T47D (cell line): ENCODE results near the gene OSBPL9.

ENCODE experiments used
- DNase-seq, 2 experiments: peaks; one replicate each; pipeline versions ENCODE4 v3.0.0 to v3.0.0-alpha.2; 2011 to 2012; ENCODE audit warnings: low read depth in 1 of 2, low spot score in 1 of 2
- JUND ChIP-seq: IDR thresholded peaks from 2 replicates; pipeline ENCODE4 v1.6.1; 2012; ENCODE audit warnings: low read depth
- in situ Hi-C: cut with HindIII; loops from 2 replicates; pipeline ENCODE4 v1.10.0; 2016; ENCODE audit warnings: low sequenced_read_pairs, low pct_unique_long_range_greater_than_20kb

OSBPL9 gene

DNA sequence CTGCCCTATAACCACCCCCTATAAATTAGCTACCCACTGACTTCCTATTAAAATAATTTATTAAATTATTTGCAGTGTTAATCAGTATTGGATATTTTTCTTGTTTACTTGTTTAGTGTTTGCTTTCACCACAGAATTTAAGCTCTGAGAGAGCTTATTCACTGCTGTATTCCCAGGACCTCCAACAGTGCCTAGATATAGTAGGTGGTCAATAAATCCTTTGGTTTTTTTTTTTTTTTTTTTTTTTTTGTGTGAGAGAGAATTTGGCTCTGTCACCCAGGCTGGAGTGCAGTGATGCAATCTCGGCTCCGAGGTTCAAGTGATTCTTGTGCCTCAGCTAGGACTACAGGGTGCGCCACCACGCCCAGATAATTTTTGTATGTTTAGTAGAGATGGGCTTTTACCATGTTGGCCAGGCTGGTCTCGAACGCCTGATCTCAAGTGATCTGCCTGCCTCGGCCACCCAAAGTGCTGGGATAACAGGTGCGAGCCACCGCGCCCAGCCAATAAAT is 1.1 kb upstream of the OSBPL9 start:
- in situ Hi-C loops: no loop called here

DNA sequence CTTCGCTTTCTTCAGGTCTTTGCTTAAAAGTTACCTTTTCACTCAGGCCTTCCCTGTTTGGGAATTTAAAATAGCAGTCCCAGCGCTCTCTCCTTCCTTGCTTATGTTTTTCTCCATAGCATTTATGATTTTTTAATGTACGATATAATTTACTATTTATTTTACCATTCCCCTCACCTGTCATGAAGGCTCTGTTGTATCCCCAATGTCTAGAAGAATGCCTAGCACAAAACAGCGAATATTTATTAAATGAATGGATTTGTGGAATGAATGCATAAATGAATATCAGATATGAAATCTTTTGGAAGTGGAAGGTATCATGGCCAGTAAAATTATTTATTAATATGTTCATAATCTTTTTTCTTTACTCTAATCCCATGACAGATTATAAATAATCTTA is 402 bp upstream of the OSBPL9 start:
- no peak for DNase-seq
- TF ChIP-seq JUND: no peak
- in situ Hi-C loops: no loop called here

More for the DNA sequence above, 1.1 kb upstream of the OSBPL9 start:
- no peak for TF ChIP-seq JUND
- no peak for DNase-seq

DNA sequence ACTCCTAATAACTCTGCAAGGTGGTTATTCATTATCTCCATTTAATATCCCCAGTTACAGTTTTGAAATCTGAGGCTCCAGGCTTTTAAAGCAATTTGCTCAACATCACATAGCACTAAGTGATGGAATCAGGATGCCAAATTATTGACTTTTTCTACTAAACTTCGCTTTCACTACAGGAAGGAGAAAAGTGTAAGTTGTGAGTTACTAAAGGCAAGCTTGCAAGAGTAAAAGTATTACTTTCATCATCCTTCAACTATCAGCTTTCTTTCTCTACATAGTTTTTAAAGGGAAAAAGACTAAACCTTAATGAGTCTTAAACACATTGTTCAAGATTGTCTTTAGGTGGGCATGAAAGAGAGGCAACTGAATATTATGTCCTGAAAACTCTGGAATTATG is 1.8 kb downstream of the OSBPL9 start:
- no peak for DNase-seq
- no peak for TF ChIP-seq JUND
- in situ Hi-C loops: no loop called here

DNA sequence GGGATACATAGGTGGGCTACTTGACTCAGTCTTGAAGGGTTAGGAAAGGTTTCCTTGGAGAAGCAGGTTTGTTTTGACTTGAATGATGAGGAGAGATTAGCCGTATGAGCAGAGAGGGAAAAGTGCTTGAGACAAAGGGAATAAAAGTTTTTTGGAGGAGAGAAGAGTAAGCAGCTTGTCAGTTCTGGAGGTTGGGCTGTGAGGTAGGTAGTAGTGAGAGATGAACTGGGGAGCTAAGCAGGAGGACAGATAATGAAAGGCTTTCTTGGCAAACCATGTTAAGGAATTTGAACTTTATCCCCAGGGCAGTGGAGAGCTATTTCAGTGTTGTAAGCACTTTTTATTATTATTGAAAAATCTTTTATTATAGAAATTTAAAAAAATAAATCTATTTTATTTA is 3.6 kb downstream of the OSBPL9 start:
- TF ChIP-seq JUND: no peak
- in situ Hi-C loops: no loop called here
- DNase-seq: no peak

DNA sequence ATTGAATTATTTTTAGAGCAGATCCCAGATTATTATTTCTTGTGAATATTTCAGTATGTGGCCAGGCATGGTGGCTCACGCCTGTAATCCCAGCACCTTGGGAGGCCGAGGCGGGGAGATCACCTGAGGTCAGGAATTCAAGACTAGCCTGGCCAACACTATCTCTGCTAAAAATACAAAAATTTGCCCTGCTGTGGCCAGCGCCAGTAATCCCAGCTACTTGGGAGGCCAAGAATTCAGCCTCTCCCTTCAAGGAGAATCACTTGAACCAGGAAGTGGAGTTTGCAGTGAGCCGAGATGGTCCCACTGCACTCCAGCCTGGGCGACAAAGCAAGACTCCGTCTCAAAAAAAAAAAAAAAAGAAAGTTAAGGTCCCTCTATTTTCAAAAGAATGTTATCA is 4.3 kb downstream of the OSBPL9 start:
- in situ Hi-C loops: no loop called here
- no peak for DNase-seq

DNA sequence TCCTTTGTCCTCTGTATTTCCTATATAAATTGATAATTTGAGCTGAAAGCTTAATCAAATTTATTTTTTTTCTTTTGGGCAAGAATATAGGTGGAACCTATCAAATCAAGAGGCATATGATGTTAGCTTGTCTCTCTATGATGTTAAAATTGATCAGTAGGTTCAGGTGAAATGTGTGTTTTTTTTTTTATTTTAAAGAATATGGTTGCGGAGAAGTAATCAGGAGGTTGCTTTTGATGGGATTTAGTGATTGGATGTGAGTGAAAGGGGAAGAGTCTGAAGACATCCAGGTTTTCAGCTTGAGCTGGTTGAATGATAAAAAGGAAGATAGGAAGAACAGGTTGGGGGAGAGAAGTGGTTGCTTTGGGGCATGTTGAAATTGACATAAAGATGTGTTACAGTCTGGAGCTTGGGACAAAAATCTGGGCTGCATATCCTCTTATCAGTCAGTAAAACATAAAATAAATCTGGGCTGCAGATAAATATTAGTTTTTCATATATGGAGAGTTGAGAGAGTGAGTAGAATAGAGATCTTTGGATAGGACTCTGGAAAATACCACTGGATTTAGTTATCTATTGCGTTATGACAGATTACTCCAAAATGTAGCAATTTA is 5.1 kb downstream of the OSBPL9 start:
- no peak for TF ChIP-seq JUND
- in situ Hi-C loops: no loop called here
- DNase-seq: no peak

More for the DNA sequence above, 4.3 kb downstream of the OSBPL9 start:
- TF ChIP-seq JUND: no peak

DNA sequence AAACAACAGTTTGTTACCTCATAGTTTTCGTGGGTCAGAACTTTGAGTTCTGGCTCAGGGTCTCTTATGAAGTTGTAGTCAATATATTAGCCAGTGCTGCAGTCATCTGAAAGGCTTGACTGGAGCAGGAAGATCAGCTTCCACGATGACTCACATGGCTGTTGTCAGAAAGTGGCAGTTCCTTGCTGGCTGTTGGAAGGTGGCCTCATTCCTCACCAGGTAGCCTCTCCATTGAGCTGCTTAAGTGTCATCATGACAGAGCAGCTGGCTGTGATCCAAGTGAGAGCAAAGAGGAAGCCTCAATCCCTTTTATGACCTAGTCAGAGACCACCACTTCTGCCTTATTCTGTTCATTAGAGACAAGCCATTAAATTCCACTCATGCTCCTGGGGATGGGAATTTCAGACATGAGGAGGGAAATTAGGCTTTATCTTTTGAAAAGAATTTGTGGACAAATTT is 5.6 kb downstream of the OSBPL9 start:
- TF ChIP-seq JUND: no peak
- in situ Hi-C loops: no loop called here
- DNase-seq: peak in 1 of 2 experiments; percentile 43

DNA sequence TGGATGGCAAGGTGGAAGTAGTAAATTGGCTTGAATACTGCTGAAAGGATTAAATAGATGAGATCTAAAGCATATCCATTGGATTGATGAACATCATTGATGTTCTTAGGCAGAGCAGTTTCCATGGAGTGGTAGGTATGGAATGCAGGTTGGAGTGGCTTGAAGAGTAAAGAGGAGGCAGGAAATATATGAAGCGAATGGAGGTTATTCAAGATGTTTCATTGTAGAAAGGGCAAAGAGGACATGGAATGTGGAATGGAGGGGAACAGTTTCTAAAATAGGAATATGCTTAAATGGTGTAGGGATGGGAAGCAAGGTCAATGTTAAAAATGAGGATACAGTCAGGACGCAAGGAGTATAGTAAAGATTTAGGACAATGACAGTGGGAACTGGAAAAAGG is 6.1 kb downstream of the OSBPL9 start:
- no peak for DNase-seq
- no peak for TF ChIP-seq JUND
- in situ Hi-C loops: no loop called here

DNA sequence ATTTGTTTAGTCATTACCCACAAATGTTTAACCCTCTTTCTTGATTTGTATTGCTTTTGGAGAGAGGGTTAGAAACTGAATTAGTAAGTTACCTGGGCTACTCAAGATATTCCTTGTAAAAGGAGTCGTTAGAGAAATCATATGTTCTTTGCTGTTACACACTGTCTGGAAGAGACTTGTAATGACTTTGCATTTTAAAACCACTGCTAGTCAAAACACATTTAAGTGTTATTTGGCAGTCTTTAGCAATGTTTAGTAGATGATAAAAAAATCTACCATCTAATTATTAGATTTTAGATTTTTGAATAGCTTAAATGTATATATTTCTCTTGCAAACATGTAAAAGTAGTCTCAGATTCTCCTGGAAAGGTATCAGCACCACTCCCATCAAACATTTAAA is 6.6 kb downstream of the OSBPL9 start:
- in situ Hi-C loops: no loop called here
- DNase-seq: no peak
- TF ChIP-seq JUND: no peak

DNA sequence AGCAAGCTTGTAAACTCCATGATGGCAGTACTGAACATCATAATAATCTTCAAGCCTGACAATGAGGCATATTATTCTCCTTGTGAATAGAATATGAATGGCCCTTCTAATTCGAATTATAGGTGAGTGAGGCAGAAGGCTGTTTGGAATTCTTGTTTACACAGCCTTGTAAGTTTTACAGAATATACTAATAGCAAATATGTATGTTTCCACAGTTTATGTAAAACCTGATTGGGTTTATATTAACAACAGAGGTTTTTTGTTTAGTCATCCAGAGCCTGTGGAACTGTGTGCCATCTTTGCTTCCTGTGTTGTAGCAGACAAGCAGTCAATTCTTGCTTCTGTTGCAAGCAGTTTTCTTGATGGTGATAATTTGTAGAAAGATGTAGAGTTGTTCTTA is 8.0 kb downstream of the OSBPL9 start:
- DNase-seq: no peak
- TF ChIP-seq JUND: no peak
- in situ Hi-C loops: no loop called here

DNA sequence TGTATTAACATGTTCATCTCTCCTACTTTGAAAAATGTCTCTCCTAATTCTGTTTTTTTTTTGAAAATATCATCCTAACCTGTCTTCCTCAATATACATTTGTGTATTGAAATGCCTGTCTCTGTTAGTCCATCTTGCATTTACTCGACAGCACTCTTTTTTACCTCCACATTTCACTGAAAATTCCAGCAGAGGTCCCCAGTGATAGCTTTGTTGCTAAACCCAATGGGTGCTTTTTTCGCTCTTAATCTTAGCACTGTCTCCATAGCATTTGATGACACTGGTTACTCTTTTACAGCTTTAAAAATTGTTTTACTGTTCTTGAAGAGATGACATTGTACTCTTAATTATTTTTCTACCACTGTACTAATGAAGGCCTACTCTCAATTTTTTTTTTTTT is 10.8 kb downstream of the OSBPL9 start:
- DNase-seq: peak in 1 of 2 experiments; percentile 59
- no peak for TF ChIP-seq JUND
- in situ Hi-C loops: no loop called here

DNA sequence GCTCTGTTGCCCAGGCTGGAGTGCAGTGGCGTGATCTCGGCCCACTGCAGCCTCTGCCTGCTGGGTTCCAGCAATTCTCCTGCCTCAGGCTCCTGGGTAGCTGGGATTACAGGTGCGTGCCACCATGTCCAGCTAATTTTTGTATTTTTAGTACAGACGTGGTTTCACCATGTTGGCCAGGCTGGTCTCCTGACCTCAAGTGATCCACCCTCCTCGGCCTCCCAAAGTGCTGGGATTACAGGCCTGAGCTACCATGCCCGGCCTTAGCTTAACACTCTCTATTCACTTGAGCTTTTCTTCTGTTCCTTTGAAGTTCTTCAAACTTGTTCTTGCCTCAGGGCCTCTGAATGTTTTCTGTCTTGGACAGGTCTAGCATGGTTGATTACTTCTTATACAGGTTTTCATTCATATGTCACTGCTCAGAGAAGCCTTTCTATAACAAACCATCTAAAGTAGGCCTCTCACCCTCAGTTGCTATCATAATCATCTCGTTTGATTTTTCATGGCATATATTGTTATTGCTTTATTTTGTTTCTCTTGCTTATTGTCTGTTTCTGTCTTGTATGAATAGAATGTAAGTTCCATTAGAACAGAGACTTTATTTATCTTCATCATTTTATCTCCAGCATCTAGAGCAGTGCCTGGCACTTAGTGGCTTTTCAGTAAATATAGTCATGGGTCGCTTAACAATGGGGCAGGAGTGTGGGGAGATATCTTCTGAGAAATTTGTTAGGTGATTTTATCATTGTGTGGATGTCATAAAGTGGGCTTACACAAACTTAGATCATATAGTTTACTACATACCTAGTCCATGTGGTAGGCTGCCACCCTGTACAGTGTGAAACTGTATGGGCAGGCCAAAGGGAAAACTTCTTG is 12.1 kb downstream of the OSBPL9 start:
- in situ Hi-C loops: no loop called here
- peak in 1 of 2 experiments; percentile 70 for DNase-seq
- TF ChIP-seq JUND: peak; percentile 72; the same call in 1 of the 2 replicates

DNA sequence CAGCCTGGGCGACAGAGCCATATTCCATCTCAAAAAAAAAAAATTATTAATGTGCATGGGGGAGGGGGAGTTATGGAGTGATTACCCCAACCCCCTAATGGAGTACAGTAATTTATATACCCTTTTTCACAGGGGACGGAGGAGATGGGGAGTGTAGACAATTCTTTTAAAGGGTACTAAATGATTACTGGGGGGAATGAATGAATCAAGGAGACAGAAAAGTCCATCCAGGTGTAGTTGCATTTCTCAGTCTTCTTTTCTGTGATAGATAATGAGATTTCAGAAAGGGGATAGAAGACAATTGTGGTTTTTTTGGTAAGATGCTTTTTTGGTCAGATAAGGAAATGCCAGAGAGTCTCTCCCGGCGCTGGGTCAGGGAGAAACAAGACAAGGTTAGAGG is 13.0 kb downstream of the OSBPL9 start:
- no peak for TF ChIP-seq JUND
- in situ Hi-C loops: no loop called here
- no peak for DNase-seq

DNA sequence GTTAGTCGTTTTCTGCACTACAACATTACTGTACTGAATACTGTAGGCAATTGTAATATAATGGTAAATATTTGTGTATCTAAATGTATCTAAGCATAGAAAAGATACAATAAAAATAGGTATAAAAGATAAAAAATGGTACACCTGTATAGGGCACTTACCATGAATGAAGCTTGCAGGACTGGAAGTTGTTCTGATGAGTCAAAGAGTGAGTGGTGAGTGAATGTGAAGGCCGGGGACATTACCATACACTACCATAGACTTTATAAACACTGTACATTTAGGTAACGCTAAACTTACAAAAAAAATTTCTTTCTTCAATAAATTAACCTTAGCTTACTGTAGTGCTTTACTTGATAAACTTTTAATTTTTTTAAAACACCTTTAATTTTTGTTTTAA is 13.5 kb downstream of the OSBPL9 start:
- in situ Hi-C loops: no loop called here
- DNase-seq: no peak
- no peak for TF ChIP-seq JUND
